Measurements from ENCODE around the gene PUM1. TPM values are rescaled to one million over a fixed set of nuclear protein-coding genes. Genes with fewer than 3 reads are reported as not detected.
A peak's percentile ranks its signal among the peaks of the same experiment; 100 is the strongest.

Gene PUM1
- total and polyA plus RNA-seq, 2 of the 8 experiments (the other 6 are each of a cell fraction or from before 2014, with no cell fraction given) = 122 to 177 TPM

DNA sequence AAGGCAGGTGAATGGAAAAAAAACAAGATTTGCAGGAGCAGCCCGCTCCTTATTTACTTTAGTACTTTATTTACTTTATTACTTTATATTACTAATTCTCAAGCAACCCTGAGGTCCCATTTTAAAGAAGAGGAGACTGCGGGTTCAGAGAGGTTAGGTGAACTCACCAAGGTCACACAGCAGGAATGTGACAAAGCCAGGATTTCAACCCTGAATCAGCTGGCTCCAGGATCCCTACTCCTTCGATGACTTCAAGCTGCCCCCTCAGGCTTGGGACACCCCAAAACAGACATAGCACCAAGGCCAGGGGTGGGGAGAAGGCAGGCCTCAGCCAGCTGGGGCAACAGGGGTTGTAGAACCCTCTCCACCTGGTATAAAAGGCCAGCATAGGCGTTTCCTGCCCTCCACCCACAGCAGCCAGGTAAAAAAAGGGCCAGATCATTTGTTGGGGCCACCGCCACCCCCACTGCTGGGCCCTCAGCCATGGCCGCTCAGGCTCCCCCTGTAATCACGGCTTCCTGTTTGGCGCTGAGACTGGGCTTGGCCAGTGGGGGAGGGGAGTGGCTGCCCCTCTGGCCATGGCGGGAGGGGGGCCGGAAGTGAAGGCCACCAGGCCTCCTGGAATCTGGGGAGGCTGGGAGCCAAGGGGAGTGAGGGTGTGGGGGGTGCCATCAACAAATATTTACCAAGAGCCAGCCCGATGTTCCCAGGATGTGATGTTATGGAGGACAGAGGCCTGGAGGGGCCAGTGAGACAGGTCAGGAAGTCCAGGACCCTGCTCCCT is 163.5 kb downstream of the PUM1 start:
- no peak for FAIRE-seq
- Histone ChIP-seq H2BK12ac (ENCODE audit: low read depth, low read length) (peak overlapping the region; percentile 90), H3K27ac (ENCODE audit: low read depth, low read length) (no peak overlapping the region), H3K56ac (replicated peaks; ENCODE audit: insufficient read length, low read depth, low read length) (no peak overlapping the region), H4K8ac (ENCODE audit: extremely low read depth, insufficient read depth, low read length) (no peak overlapping the region), H4K20me1 (replicated peaks in 1 of 2; ENCODE audit: control insufficient read depth in 1 of 2, insufficient read depth in 2 of 2, low read length in 2 of 2) (peaks cover 9 to 17% of the 10 kb centered on the region in 2 experiments), H2BK5ac (ENCODE audit: low read depth, low read length) (peak overlapping the region; percentile 18; the same call in 1 of the 2 replicates), H3K9me3 (ENCODE audit: insufficient read depth in 2 of 2, low read depth in 1 of 2, low read length in 1 of 2) (no peaks in the 10 kb centered on the region), H3K14ac (ENCODE audit: insufficient read length) (no peak overlapping the region), H2AK5ac (ENCODE audit: low read depth, low read length) (0 out of 2 replicates have a peak overlapping the region, but pooled peaks have one; percentile 19), H3K4me1 (replicated peaks in 1 of 4; ENCODE audit: control insufficient read depth in 3 of 4, insufficient read depth in 4 of 4, low read length in 3 of 4) (peaks cover 4 to 25% (median 11%) of the 10 kb centered on the region in 4 experiments), H4K5ac (ENCODE audit: insufficient read length, low read depth, low read length) (no peak overlapping the region), H3K27me3 (replicated peaks in 1 of 4; ENCODE audit: control insufficient read depth in 3 of 4, extremely low read depth in 1 of 4, insufficient read depth in 3 of 4, low read length in 3 of 4) (peaks cover 0 to 6% (median 3%) of the 10 kb centered on the region in 4 experiments; a peak in 3 of 7 replicates), H2BK15ac (ENCODE audit: low read length) (0 out of 2 replicates have a peak overlapping the region, but pooled peaks have one; percentile 3), H3K4me2 (ENCODE audit: insufficient read depth in 1 of 2, low read depth in 2 of 2, low read length in 2 of 2) (peak overlapping the region in 1 of 2 experiments; percentile 23; a peak in 1 of 4 replicates), H3K18ac (ENCODE audit: extremely low read depth, low read length) (peak overlapping the region; percentile 76), H3K79me1 (ENCODE audit: low read depth, low read length) (peaks cover 7% of the 10 kb centered on the region), H3K36me3 (ENCODE audit: control insufficient read depth in 2 of 4, insufficient read depth in 4 of 4, low read length in 3 of 4) (no peaks in the 10 kb centered on the region), H3K9ac (replicated peaks in 1 of 4; ENCODE audit: extremely low read depth in 1 of 4, low read depth in 3 of 4, low read length in 3 of 4) (no peak overlapping the region), H3K4ac (replicated peaks; ENCODE audit: insufficient read length, low read depth, low read length) (no peak overlapping the region), H2AFZ (ENCODE audit: low read length) (no peak overlapping the region), H3K23me2 (ENCODE audit: low read depth, low read length) (no peaks in the 10 kb centered on the region; the same call in 1 of the 2 replicates), H2BK20ac (ENCODE audit: low read length) (0 out of 2 replicates have a peak overlapping the region, but pooled peaks have one; percentile 48), H2BK120ac (replicated peaks; ENCODE audit: low read depth, low read length) (no peak overlapping the region), H3K4me3 (ENCODE audit: extremely low read depth in 1 of 4, insufficient read depth in 2 of 4, low read depth in 3 of 4, low read length in 4 of 4) (no peak overlapping the region), H3K23ac (ENCODE audit: insufficient read length) (no peak overlapping the region), H3K79me2 (ENCODE audit: control insufficient read depth in 1 of 2, insufficient read depth in 2 of 2, low read length in 2 of 2) (peaks cover 0 to 8% of the 10 kb centered on the region in 2 experiments; a peak in 1 of 4 replicates), H4K91ac (replicated peaks; ENCODE audit: insufficient read length, low read length) (no peak overlapping the region)
- 82% methylated on average over 8 of the region's 11 CpGs; no CpG with 5 or more reads in 1 of the 2 experiments for WGBS, 2 experiments (ENCODE audit: extremely low coverage in 1 of 2, insufficient coverage in 1 of 2, insufficient read length in 1 of 2, insufficient replicate concordance in 2 of 2, low coverage in 1 of 2, low lambda C conversion rate in 2 of 2, missing lambda C conversion rate in 1 of 2)
- no peak for DNase-seq (ENCODE audit: low read depth in 1 of 2, low spot score in 2 of 2)
- ChIA-PET CTCF (ENCODE audit: partially characterized antibody) (interaction anchor here (0.9 to 13.1 kb wide), 10 partner anchors 8 to 130 kb away, joined by 3 to 164 read pairs (median 4); no protein-coding TSS in a partner anchor), POLR2A (ENCODE audit: partially characterized antibody) (interaction anchor here (0.7 to 1.2 kb wide), 2 partner anchors 8 to 30 kb away, joined by 3 read pairs; no protein-coding TSS in a partner anchor)
- no peak for TF ChIP-seq HDAC6 (IDR thresholded peaks at IDR 0.05; ENCODE audit: low read depth, low read length)
- TF ChIP-seq EZH2 (IDR thresholded peaks at IDR 0.05; ENCODE audit: low read depth, low read length, severe bottlenecking) = no peak
- TF ChIP-seq NANOG (IDR thresholded peaks at IDR 0.05; ENCODE audit: insufficient read depth, low read depth, low read length, poor library complexity, severe bottlenecking) = no peak
- TF ChIP-seq HDAC2 (IDR thresholded peaks at IDR 0.05; ENCODE audit: borderline replicate concordance in 1 of 2, low read depth in 2 of 2, low read length in 2 of 2) = peak in 1 of 2 experiments; percentile 32; a peak in 1 of 4 replicates
- no peak for TF ChIP-seq RXRA (IDR thresholded peaks at IDR 0.05; ENCODE audit: insufficient read depth, low read depth, low read length)
- TF ChIP-seq USF2 (IDR thresholded peaks at IDR 0.05; ENCODE audit: low read length) = no peak
- TF ChIP-seq JUND (IDR thresholded peaks at IDR 0.05; ENCODE audit: low read length) = no peak
- TF ChIP-seq KDM1A (IDR thresholded peaks at IDR 0.05; ENCODE audit: borderline replicate concordance, low read length) = peak; percentile 80; the same call in 1 of the 2 replicates

All from H1 (cell line).